ENCODE data around the gene TBC1D1.

TBC1D1 gene

GRCh38 chr4:38036548-38036947 lies 145.7 kb downstream of the TBC1D1 start:
- Histone ChIP-seq H3K14ac (ENCODE audit: low read length) (no peak overlapping the region), H3K27me3 (ENCODE audit: insufficient read depth, low read length) (no peaks in the 10 kb centered on the region), H3K79me1 (ENCODE audit: low read length) (no peaks in the 10 kb centered on the region), H2BK5ac (ENCODE audit: low read depth, low read length, poor library complexity) (no peak overlapping the region), H3K18ac (ENCODE audit: low read length) (no peak overlapping the region), H4K8ac (ENCODE audit: low read depth, low read length) (no peak overlapping the region), H3K9ac (ENCODE audit: low read length) (peak overlapping the region; percentile 55), H3K9me3 (ENCODE audit: insufficient read depth, low read depth, low read length) (no peaks in the 10 kb centered on the region), H4K12ac (ENCODE audit: low read depth, low read length) (no peak overlapping the region), H3K27ac (ENCODE audit: low read depth, low read length) (no peak overlapping the region), H3K4me1 (ENCODE audit: control insufficient read depth in 1 of 2, insufficient read depth in 2 of 2, low read length in 2 of 2) (no peaks in the 10 kb centered on the region), H2AK5ac (ENCODE audit: low read length) (no peak overlapping the region), H3K4me3 (ENCODE audit: low read depth, low read length) (no peak overlapping the region), H4K91ac (ENCODE audit: low read depth, low read length) (no peak overlapping the region), H3K79me2 (ENCODE audit: control insufficient read depth, insufficient read depth, low read length, poor library complexity) (no peaks in the 10 kb centered on the region), H3K23ac (ENCODE audit: low read length) (no peak overlapping the region), H3K4ac (ENCODE audit: low read depth, low read length) (no peak overlapping the region), H3K4me2 (ENCODE audit: low read length) (no peak overlapping the region), H3K36me3 (ENCODE audit: control insufficient read depth in 1 of 2, insufficient read depth in 2 of 2, low read length in 2 of 2) (peaks cover 17% of the 10 kb centered on the region in 2 experiments), H2BK12ac (ENCODE audit: low read length) (no peak overlapping the region), H2AFZ (ENCODE audit: insufficient read depth, low read length, poor library complexity) (no peak overlapping the region), H2BK120ac (ENCODE audit: insufficient read depth, low read length, poor library complexity) (no peak overlapping the region)
- no CpG with 5 or more reads among the region's 4 CpGs for WGBS (ENCODE audit: extremely low coverage, insufficient coverage, insufficient read length)
- DNase-seq: no peak

DNA sequence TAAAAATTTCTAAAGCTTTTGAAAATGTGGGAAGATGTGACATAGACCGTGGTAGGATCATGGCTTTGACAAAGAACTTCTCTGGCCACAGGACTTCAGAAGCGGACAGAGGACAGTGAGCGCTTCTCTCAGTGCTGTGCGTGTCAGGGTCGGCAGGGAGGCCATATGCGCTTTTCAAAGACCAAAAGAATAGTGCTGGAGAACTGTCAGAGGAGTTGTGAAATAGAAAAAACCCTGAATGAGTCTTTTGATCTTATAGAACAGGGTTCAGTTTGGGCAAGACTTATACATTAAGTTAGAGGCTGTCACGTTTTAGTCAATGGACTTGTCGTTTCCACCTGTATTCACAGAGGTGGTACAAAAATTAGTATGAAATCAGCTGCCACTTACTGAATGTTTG lies 146.7 kb downstream of the TBC1D1 start:
- no peaks in the 10 kb centered on the region for H3K4me1 ChIP-seq (ENCODE audit: control insufficient read depth in 1 of 2, insufficient read depth in 2 of 2, low read length in 2 of 2)
- H3K9me3 ChIP-seq (ENCODE audit: insufficient read depth, low read depth, low read length): no peaks in the 10 kb centered on the region
- no peak overlapping the region for H4K8ac ChIP-seq (ENCODE audit: low read depth, low read length)
- H3K9ac ChIP-seq (ENCODE audit: low read length): no peak overlapping the region
- H2AK5ac ChIP-seq (ENCODE audit: low read length): no peak overlapping the region
- H3K4ac ChIP-seq (ENCODE audit: low read depth, low read length): no peak overlapping the region
- no peak overlapping the region for H3K4me3 ChIP-seq (ENCODE audit: low read depth, low read length)
- no peak overlapping the region for H4K12ac ChIP-seq (ENCODE audit: low read depth, low read length)
- no peaks in the 10 kb centered on the region for H3K79me1 ChIP-seq (ENCODE audit: low read length)
- no peaks in the 10 kb centered on the region for H3K79me2 ChIP-seq (ENCODE audit: control insufficient read depth, insufficient read depth, low read length, poor library complexity)
- no peak overlapping the region for H3K4me2 ChIP-seq (ENCODE audit: low read length)
- no peak overlapping the region for H2BK5ac ChIP-seq (ENCODE audit: low read depth, low read length, poor library complexity)
- DNase-seq: no peak
- H3K18ac ChIP-seq (ENCODE audit: low read length): no peak overlapping the region
- H2BK12ac ChIP-seq (ENCODE audit: low read length): no peak overlapping the region
- no peak overlapping the region for H3K14ac ChIP-seq (ENCODE audit: low read length)
- no peak overlapping the region for H3K27ac ChIP-seq (ENCODE audit: low read depth, low read length)
- peak overlapping the region; percentile 5 for H4K91ac ChIP-seq (ENCODE audit: low read depth, low read length)
- no peak overlapping the region for H3K23ac ChIP-seq (ENCODE audit: low read length)
- H2AFZ ChIP-seq (ENCODE audit: insufficient read depth, low read length, poor library complexity): no peak overlapping the region
- H3K36me3 ChIP-seq (ENCODE audit: control insufficient read depth in 1 of 2, insufficient read depth in 2 of 2, low read length in 2 of 2): peaks cover 15% of the 10 kb centered on the region in 2 experiments
- no CpG with 5 or more reads among the region's 8 CpGs for WGBS (ENCODE audit: extremely low coverage, insufficient coverage, insufficient read length)
- H3K27me3 ChIP-seq (ENCODE audit: insufficient read depth, low read length): no peaks in the 10 kb centered on the region
- no peak overlapping the region for H2BK120ac ChIP-seq (ENCODE audit: insufficient read depth, low read length, poor library complexity)

DNA sequence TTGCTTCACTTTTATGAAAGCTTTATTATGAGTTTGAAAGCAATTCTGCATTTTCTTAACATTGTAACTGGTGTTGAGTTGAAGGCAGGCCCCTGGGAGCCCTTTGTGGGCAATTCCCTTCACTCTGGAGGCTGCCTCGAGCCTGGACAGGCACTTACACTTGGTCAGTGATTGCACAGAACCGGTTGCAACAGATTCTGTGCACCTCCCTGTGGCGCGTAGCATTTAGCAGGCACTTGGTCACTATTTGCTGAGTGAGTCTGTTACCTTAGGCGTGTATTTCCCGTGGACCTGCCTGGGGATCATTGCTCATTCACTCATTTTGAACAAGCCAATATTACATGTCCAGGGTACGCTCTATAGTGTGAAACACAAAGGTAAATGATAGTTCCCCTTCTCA lies 149.7 kb downstream of the TBC1D1 start:
- Histone ChIP-seq H4K91ac (ENCODE audit: low read depth, low read length) (no peak overlapping the region), H3K4me2 (ENCODE audit: low read length) (no peak overlapping the region), H3K23ac (ENCODE audit: low read length) (no peak overlapping the region), H4K8ac (ENCODE audit: low read depth, low read length) (peak overlapping the region; percentile 38), H3K27ac (ENCODE audit: low read depth, low read length) (no peak overlapping the region), H3K27me3 (ENCODE audit: insufficient read depth, low read length) (no peaks in the 10 kb centered on the region), H4K12ac (ENCODE audit: low read depth, low read length) (no peak overlapping the region), H2BK5ac (ENCODE audit: low read depth, low read length, poor library complexity) (peak overlapping the region; percentile 31), H3K4ac (ENCODE audit: low read depth, low read length) (no peak overlapping the region), H3K79me1 (ENCODE audit: low read length) (no peaks in the 10 kb centered on the region), H3K14ac (ENCODE audit: low read length) (no peak overlapping the region), H2AFZ (ENCODE audit: insufficient read depth, low read length, poor library complexity) (no peak overlapping the region), H2BK120ac (ENCODE audit: insufficient read depth, low read length, poor library complexity) (no peak overlapping the region), H3K4me1 (ENCODE audit: control insufficient read depth in 1 of 2, insufficient read depth in 2 of 2, low read length in 2 of 2) (no peaks in the 10 kb centered on the region), H3K36me3 (ENCODE audit: control insufficient read depth in 1 of 2, insufficient read depth in 2 of 2, low read length in 2 of 2) (peaks cover 18 to 19% of the 10 kb centered on the region in 2 experiments), H2AK5ac (ENCODE audit: low read length) (no peak overlapping the region), H3K9ac (ENCODE audit: low read length) (no peak overlapping the region), H3K18ac (ENCODE audit: low read length) (no peak overlapping the region), H3K79me2 (ENCODE audit: control insufficient read depth, insufficient read depth, low read length, poor library complexity) (no peaks in the 10 kb centered on the region), H2BK12ac (ENCODE audit: low read length) (peak overlapping the region; percentile 50), H3K4me3 (ENCODE audit: low read depth, low read length) (no peak overlapping the region), H3K9me3 (ENCODE audit: insufficient read depth, low read depth, low read length) (no peaks in the 10 kb centered on the region)
- no peak for DNase-seq
- no CpG with 5 or more reads among the region's 7 CpGs for WGBS (ENCODE audit: extremely low coverage, insufficient coverage, insufficient read length)

- Histone ChIP-seq H4K91ac (ENCODE audit: low read depth, low read length) (no peak overlapping the region), H3K79me1 (ENCODE audit: low read length) (peaks cover 2% of the 10 kb centered on the region), H3K4me3 (ENCODE audit: low read depth, low read length) (no peak overlapping the region), H3K4me2 (ENCODE audit: low read length) (no peak overlapping the region), H3K4ac (ENCODE audit: low read depth, low read length) (no peak overlapping the region), H3K18ac (ENCODE audit: low read length) (no peak overlapping the region), H2BK120ac (ENCODE audit: insufficient read depth, low read length, poor library complexity) (no peak overlapping the region), H2BK5ac (ENCODE audit: low read depth, low read length, poor library complexity) (no peak overlapping the region), H3K36me3 (ENCODE audit: control insufficient read depth in 1 of 2, insufficient read depth in 2 of 2, low read length in 2 of 2) (peaks cover 10 to 14% of the 10 kb centered on the region in 2 experiments), H3K27ac (ENCODE audit: low read depth, low read length) (no peak overlapping the region), H3K27me3 (ENCODE audit: insufficient read depth, low read length) (no peaks in the 10 kb centered on the region), H3K9ac (ENCODE audit: low read length) (no peak overlapping the region), H4K8ac (ENCODE audit: low read depth, low read length) (no peak overlapping the region), H2AK5ac (ENCODE audit: low read length) (no peak overlapping the region), H3K9me3 (ENCODE audit: insufficient read depth, low read depth, low read length) (no peaks in the 10 kb centered on the region), H4K12ac (ENCODE audit: low read depth, low read length) (no peak overlapping the region), H3K23ac (ENCODE audit: low read length) (no peak overlapping the region), H2BK12ac (ENCODE audit: low read length) (no peak overlapping the region), H3K14ac (ENCODE audit: low read length) (no peak overlapping the region), H3K4me1 (ENCODE audit: control insufficient read depth in 1 of 2, insufficient read depth in 2 of 2, low read length in 2 of 2) (peaks cover 6 to 7% of the 10 kb centered on the region in 2 experiments), H3K79me2 (ENCODE audit: control insufficient read depth, insufficient read depth, low read length, poor library complexity) (no peaks in the 10 kb centered on the region), H2AFZ (ENCODE audit: insufficient read depth, low read length, poor library complexity) (no peak overlapping the region)
- no peak for DNase-seq
- WGBS (ENCODE audit: extremely low coverage, insufficient coverage, insufficient read length): no CpG with 5 or more reads among the region's 7 CpGs
These were observed 153.2 kb downstream of the TBC1D1 start for GRCh38 chr4:38044060-38044459.

Data from trophoblast cell (in vitro differentiated cells and primary cell).